Stimulated activated CD4-positive, alpha-beta T cell treated with anti-CD3 and anti-CD28 coated beads, Interleukin-1b, Interleukin-23, amount 100 ng/mL, for 48 hours (primary cell): ENCODE data around the gene GSTA2.
"Not testable (repeated sequence)": the region's sequence is repeated elsewhere in the genome, so short reads cannot be mapped to it uniquely, and the experiment has no call there.

ENCODE experiments used
- DNase-seq: peaks from one replicate; pipeline ENCODE4 v3.0.0-alpha.2; 2020

Gene GSTA2

GRCh38 chr6:52724406-52725121, 38.7 kb downstream of the GSTA2 start:
- peak; percentile 59 for DNase-seq

- no peak for DNase-seq
Measured at GRCh38 chr6:52724042-52724405, 39.3 kb downstream of the GSTA2 start.

- DNase-seq: no peak
Measured at GRCh38 chr6:52720321-52720720, 43.0 kb downstream of the GSTA2 start.

- no peak for DNase-seq
Measured at GRCh38 chr6:52718550-52718949, 44.7 kb downstream of the GSTA2 start.

- DNase-seq: not testable (repeated sequence)
Measured at GRCh38 chr6:52714761-52715160, 48.5 kb downstream of the GSTA2 start.

GRCh38 chr6:52712136-52712535, 51.1 kb downstream of the GSTA2 start:
- DNase-seq: no peak

- DNase-seq: no peak
Measured at GRCh38 chr6:52707963-52708680, 55.2 kb downstream of the GSTA2 start.

- no peak for DNase-seq
Measured at GRCh38 chr6:52706001-52706400, 57.3 kb downstream of the GSTA2 start.

- not testable (repeated sequence) for DNase-seq
Measured at GRCh38 chr6:52704781-52705502, 58.3 kb downstream of the GSTA2 start.

GRCh38 chr6:52704060-52704459, 59.2 kb downstream of the GSTA2 start:
- DNase-seq: no peak
